Esophagus squamous epithelium (tissue), 4 donors: Measurements from ENCODE around the gene ZER1.

Experiments used
- CTCF ChIP-seq, 6 experiments: fragments of 450-650 bp in 4 of 6; fragments of 200-600 bp in 2 of 6; sonication (generic) in 2 of 6; IDR thresholded peaks; one replicate each; pipeline ENCODE4 v1.5.1; 2016 to 2019; ENCODE audit warnings: antibody characterized with exemption in 6 of 6, mild to moderate bottlenecking in 4 of 6, moderate library complexity in 4 of 6
- POLR2A ChIP-seq, 4 donors: fragments of 450-650 bp; IDR thresholded peaks; one replicate each; pipeline ENCODE4 v1.6.1; 2017; ENCODE audit warnings: antibody characterized with exemption in 4 of 4, mild to moderate bottlenecking in 4 of 4, moderate library complexity in 3 of 4

- no peak for TF ChIP-seq POLR2A (IDR thresholded peaks at IDR 0.05)
- no peak for TF ChIP-seq CTCF (IDR thresholded peaks at IDR 0.05)
Observed at GRCh38 chr9:128727640-128728248, 44.0 kb downstream of the ZER1 start.
